GM19240 (cell line): Measurements from ENCODE around the gene NDE1.
A peak's percentile ranks its signal among the peaks of the same experiment; 100 is the strongest.

ENCODE experiments used
- DNase-seq: peaks from one replicate; pipeline ENCODE4 v3.0.0; 2011; ENCODE audit warnings: low spot score; ENCODE audit not compliant: insufficient read length

Gene NDE1

GRCh38 chr16:15765880-15766279 is 115.8 kb downstream of the NDE1 start:
- peak; percentile 67 for DNase-seq

- DNase-seq, result no peak
Observed at GRCh38 chr16:15766918-15767317, 116.9 kb downstream of the NDE1 start.

GRCh38 chr16:15768201-15768600 is 118.2 kb downstream of the NDE1 start:
- DNase-seq, result no peak

GRCh38 chr16:15769239-15769638 is 119.2 kb downstream of the NDE1 start:
- no peak for DNase-seq

- no peak for DNase-seq
Observed at GRCh38 chr16:15770107-15770506, 120.1 kb downstream of the NDE1 start.

- DNase-seq, result no peak
Observed at GRCh38 chr16:15770512-15770911, 120.5 kb downstream of the NDE1 start.

GRCh38 chr16:15771694-15772093 is 121.6 kb downstream of the NDE1 start:
- no peak for DNase-seq

- DNase-seq, result no peak
Observed at GRCh38 chr16:15772579-15773293, 122.7 kb downstream of the NDE1 start.

GRCh38 chr16:15773968-15774367 is 123.9 kb downstream of the NDE1 start:
- no peak for DNase-seq

GRCh38 chr16:15775209-15775608 is 125.2 kb downstream of the NDE1 start:
- DNase-seq, result no peak

- no peak for DNase-seq
Observed at GRCh38 chr16:15775663-15776304, 125.7 kb downstream of the NDE1 start.
